A673 (cell line): ENCODE measurements around the gene DZIP3. TPM values are rescaled to one million over a fixed set of nuclear protein-coding genes. Genes with fewer than 3 reads are reported as not detected.
"Not testable (repeated sequence)": the region's sequence is repeated elsewhere in the genome, so short reads cannot be mapped to it uniquely, and the experiment has no call there.

Experiments
- BruUV-seq: library from RNA; stranded (reverse); fragments of 400-500 nt; replicated peaks from 2 replicates; lab custom pipeline; 2021; lab: Mats Ljungman, UMichigan
- CTCF ChIA-PET: fragments of 300-600 bp; sonication (Branson Sonifier 250); formaldehyde crosslinking; loops from one replicate; lab custom pipeline; 2022; ENCODE audit warnings: antibody characterized with exemption; lab: Charles Lee
- POLR2A ChIA-PET: fragments of 300-600 bp; sonication (Branson Sonifier 250); formaldehyde crosslinking; loops from one replicate; lab custom pipeline; 2022; ENCODE audit warnings: antibody characterized with exemption; ENCODE audit not compliant: low non-redundant PET; lab: Charles Lee
- DNase-seq: peaks from one replicate; pipeline ENCODE4 v3.0.0-alpha.2; 2015; ENCODE audit warnings: low spot score
- H3K27ac ChIP-seq: fragments of 200-600 bp; sonication (generic); 2 replicates; pipeline ENCODE4 v1.5.1; 2016; ENCODE audit warnings: mixed run types, low read depth, mild to moderate bottlenecking, mixed read lengths, antibody characterized with exemption, low read length; ENCODE audit not compliant: poor library complexity, severe bottlenecking
- H3K27me3 ChIP-seq: fragments of 200-600 bp; sonication (generic); replicated peaks from 2 replicates; pipeline ENCODE4 v1.6.1; 2017; ENCODE audit warnings: mixed run types, low read depth, mild to moderate bottlenecking, mixed read lengths, antibody characterized with exemption, low read length; ENCODE audit not compliant: insufficient read depth, poor library complexity
- H3K36me3 ChIP-seq: fragments of 200-600 bp; sonication (generic); 2 replicates; pipeline ENCODE4 v1.6.1; 2016; ENCODE audit warnings: mixed run types, mild to moderate bottlenecking, mixed read lengths, antibody characterized with exemption, low read length; ENCODE audit not compliant: insufficient read depth, poor library complexity, severe bottlenecking
- H3K4me1 ChIP-seq: fragments of 200-600 bp; sonication (generic); 2 replicates; pipeline ENCODE4 v1.6.1; 2017; ENCODE audit warnings: mixed run types, mild to moderate bottlenecking, mixed read lengths, antibody characterized with exemption, low read length; ENCODE audit not compliant: insufficient read depth, poor library complexity, severe bottlenecking
- H3K4me3 ChIP-seq: fragments of 200-600 bp; sonication (generic); 2 replicates; pipeline ENCODE4 v1.5.1; 2016; ENCODE audit warnings: low read depth, mixed run types, mild to moderate bottlenecking, mixed read lengths, low read length; ENCODE audit not compliant: poor library complexity, severe bottlenecking
- H3K9me3 ChIP-seq: fragments of 200-600 bp; sonication (generic); 2 replicates; pipeline ENCODE4 v1.6.1; 2016; ENCODE audit warnings: mixed run types, low read depth, mild to moderate bottlenecking, mixed read lengths, antibody characterized with exemption, low read length; ENCODE audit not compliant: poor library complexity, severe bottlenecking
- CTCF ChIP-seq: fragments of 300-800, 200-600 bp; sonication (generic); conservative IDR thresholded peaks from 2 replicates; pipeline ENCODE4 v1.5.1; 2017; ENCODE audit warnings: low read depth, mild to moderate bottlenecking, antibody characterized with exemption, low read length, moderate library complexity, mixed read lengths
- EZH2 ChIP-seq: fragments of 200-600 bp; sonication (generic); IDR thresholded peaks from 2 replicates; pipeline ENCODE4 v1.6.1; 2017; ENCODE audit warnings: borderline replicate concordance, low read depth, mild to moderate bottlenecking, mixed read lengths, antibody characterized with exemption, low read length; ENCODE audit not compliant: poor library complexity, severe bottlenecking
- intact Hi-C: fragments of 100-400 bp; cut with micrococcal nuclease; formaldehyde crosslinking; loops from one replicate; pipeline ENCODE4 v1.10.0; 2022; ENCODE audit not compliant: unreplicated experiment
- total RNA-seq: library from RNA; stranded (reverse); gene quantifications from 2 replicates; pipeline ENCODE4 v1.2.3, GENCODE V29; 2021

DZIP3 gene
- total RNA-seq, 1 experiment from 2014 or later = 14.9 TPM

GRCh38 chr3:108629974-108630373 is 40.5 kb downstream of the DZIP3 start:
- Histone ChIP-seq H3K4me3 (no peak overlapping the region), H3K4me1 (no peaks in the 10 kb centered on the region), H3K27ac (no peak overlapping the region), H3K9me3 (no peaks in the 10 kb centered on the region), H3K27me3 (no peaks in the 10 kb centered on the region), H3K36me3 (peaks cover 3% of the 10 kb centered on the region)
- POLR2A ChIA-PET = no interaction called here
- CTCF ChIA-PET = no interaction called here
- intact Hi-C loops = no loop called here
- DNase-seq = no peak
- no peak for TF ChIP-seq EZH2
- no peak for TF ChIP-seq CTCF
- no TSS peak for BruUV-seq

- POLR2A ChIA-PET = no interaction called here
- CTCF ChIA-PET = no interaction called here
- Histone ChIP-seq H3K27me3 (no peaks in the 10 kb centered on the region), H3K4me1 (peaks cover 5% of the 10 kb centered on the region), H3K27ac (no peak overlapping the region), H3K36me3 (no peaks in the 10 kb centered on the region), H3K4me3 (no peak overlapping the region), H3K9me3 (no peaks in the 10 kb centered on the region)
- no TSS peak for BruUV-seq
- TF ChIP-seq CTCF (no peak), EZH2 (no peak)
- intact Hi-C loops = no loop called here
- DNase-seq = no peak
These were observed 53.0 kb downstream of the DZIP3 start for GRCh38 chr3:108642526-108642925.

- no TSS peak for BruUV-seq
- H3K27ac ChIP-seq = no peak overlapping the region
These were observed 55.8 kb downstream of the DZIP3 start for GRCh38 chr3:108645364-108645763.

GRCh38 chr3:108655664-108656063 is 66.1 kb downstream of the DZIP3 start:
- H3K27me3 ChIP-seq, H3K4me1 ChIP-seq, BruUV-seq, H3K27ac ChIP-seq, H3K36me3 ChIP-seq, POLR2A ChIA-PET, intact Hi-C loops, H3K4me3 ChIP-seq, CTCF ChIA-PET, DNase-seq, H3K9me3 ChIP-seq: not testable (repeated sequence)

More at GRCh38 chr3:108645364-108645763, 55.8 kb downstream of the DZIP3 start:
- no peaks in the 10 kb centered on the region for H3K36me3 ChIP-seq
- POLR2A ChIA-PET = no interaction called here
- intact Hi-C loops = no loop called here
- H3K9me3 ChIP-seq = no peaks in the 10 kb centered on the region
- no peak for TF ChIP-seq CTCF
- TF ChIP-seq EZH2 = no peak
- CTCF ChIA-PET = no interaction called here
- peaks cover 5% of the 10 kb centered on the region for H3K4me1 ChIP-seq
- DNase-seq = peak; percentile 54
- H3K27me3 ChIP-seq = no peaks in the 10 kb centered on the region
- no peak overlapping the region for H3K4me3 ChIP-seq
